Fibroblast of lung (primary cell): ENCODE results near the gene MPL.

ENCODE experiments used
- CTCF ChIP-seq, 2 donors: IDR thresholded peaks in 1 of 2; conservative IDR thresholded peaks in 1 of 2; 1 replicate in 1 of 2; 2 replicates in 1 of 2; pipeline ENCODE4 v1.5.1; 2011 to 2012; ENCODE audit warnings: low read length in 2 of 2, control low read depth in 1 of 2, inconsistent platforms in 1 of 2, low read depth in 1 of 2, mild to moderate bottlenecking in 1 of 2
- EZH2 ChIP-seq: IDR thresholded peaks from 2 replicates; pipeline ENCODE4 v1.5.1; 2012; ENCODE audit warnings: low read length, control low read depth, mild to moderate bottlenecking; ENCODE audit errors: missing control alignments

GRCh38 chr1:43292679-43293078 lies 44.9 kb upstream of the MPL start:
- TF ChIP-seq CTCF (conservative IDR thresholded peaks at IDR 0.05 in 1 of 2, IDR thresholded peaks at IDR 0.05 in 1 of 2; ENCODE audit: low read depth in 1 of 2, low read length in 2 of 2) (no peak), EZH2 (no peak)
